ENCODE results near the gene SORCS2. TPM values are rescaled to one million over a fixed set of nuclear protein-coding genes. Genes with fewer than 3 reads are reported as not detected.

The SORCS2 gene
- total RNA-seq, 6 experiments from 2014 or later = 0.18 to 6.2 (median 3.1) TPM

DNA sequence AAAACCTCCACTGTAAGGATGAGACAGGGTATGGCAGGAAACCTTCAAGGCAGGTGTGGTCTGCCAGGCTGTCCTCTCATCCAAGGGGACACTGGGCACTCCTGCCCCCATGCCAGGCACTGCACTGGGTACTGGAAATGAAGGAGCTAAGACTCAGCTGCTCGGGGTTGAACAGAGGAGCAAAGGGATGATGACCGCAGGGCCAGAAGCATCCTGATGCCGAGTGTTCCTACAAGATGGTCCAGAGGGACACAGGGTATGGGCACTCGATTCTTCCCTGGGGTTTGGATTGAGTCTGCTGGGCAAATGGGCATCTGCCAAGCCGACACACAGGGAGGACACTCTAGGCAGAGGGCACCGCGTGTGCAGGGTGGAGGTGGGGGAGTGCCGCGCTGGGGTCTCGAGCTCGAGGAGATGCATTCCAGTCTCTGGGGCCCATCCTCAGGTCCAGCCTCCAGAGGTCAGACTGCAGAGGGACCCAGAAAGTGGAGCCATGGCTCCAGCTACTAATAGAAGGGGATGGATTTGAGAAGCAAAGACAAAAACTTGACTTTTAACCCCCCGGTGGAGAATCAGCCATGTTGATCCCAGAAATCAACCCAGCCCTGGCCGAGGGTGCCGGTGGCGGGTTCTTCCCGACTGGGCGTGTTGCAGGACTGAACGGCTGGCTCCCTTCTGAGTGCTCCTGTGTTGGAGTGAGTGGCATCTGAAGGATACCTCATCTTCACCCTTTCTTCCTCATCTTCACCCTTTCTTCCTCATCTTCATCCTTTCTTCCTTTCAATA is 500.3 kb downstream of the SORCS2 start:
- Histone ChIP-seq H3K9me3 (no peaks in the 10 kb centered on the region), H3K27ac (no peak overlapping the region), H3K4me3 (no peak overlapping the region), H3K4me1 (no peaks in the 10 kb centered on the region), H3K36me3 (no peaks in the 10 kb centered on the region), H3K27me3 (no peaks in the 10 kb centered on the region)
- whole genome bisulfite sequencing (ENCODE audit: insufficient coverage, low coverage, low lambda C conversion rate, missing lambda C conversion rate) = 80% methylated on average over 1 of the region's 18 CpGs
- intact Hi-C loops (cut with DNase I) = no loop called here
- peak in 1 of 3 donors; percentile 37 for DNase-seq
- no peak for TF ChIP-seq POLR2A (IDR thresholded peaks at IDR 0.05)
- TF ChIP-seq CTCF (IDR thresholded peaks at IDR 0.05) = no peak
- no peak for ATAC-seq

GRCh38 chr4:7693237-7693608 is 500.9 kb downstream of the SORCS2 start:
- Histone ChIP-seq H3K27ac (no peak overlapping the region), H3K9me3 (no peaks in the 10 kb centered on the region), H3K36me3 (no peaks in the 10 kb centered on the region), H3K4me3 (no peak overlapping the region), H3K27me3 (no peaks in the 10 kb centered on the region), H3K4me1 (no peaks in the 10 kb centered on the region)
- DNase-seq (peak in 1 of 3 donors; percentile 38), ATAC-seq (no peak)
- no peak for TF ChIP-seq POLR2A (IDR thresholded peaks at IDR 0.05)
- TF ChIP-seq CTCF (IDR thresholded peaks at IDR 0.05) = no peak
- 80% methylated on average over 1 of the region's 6 CpGs for whole genome bisulfite sequencing (ENCODE audit: insufficient coverage, low coverage, low lambda C conversion rate, missing lambda C conversion rate)
- intact Hi-C loops (cut with DNase I) = no loop called here

DNA sequence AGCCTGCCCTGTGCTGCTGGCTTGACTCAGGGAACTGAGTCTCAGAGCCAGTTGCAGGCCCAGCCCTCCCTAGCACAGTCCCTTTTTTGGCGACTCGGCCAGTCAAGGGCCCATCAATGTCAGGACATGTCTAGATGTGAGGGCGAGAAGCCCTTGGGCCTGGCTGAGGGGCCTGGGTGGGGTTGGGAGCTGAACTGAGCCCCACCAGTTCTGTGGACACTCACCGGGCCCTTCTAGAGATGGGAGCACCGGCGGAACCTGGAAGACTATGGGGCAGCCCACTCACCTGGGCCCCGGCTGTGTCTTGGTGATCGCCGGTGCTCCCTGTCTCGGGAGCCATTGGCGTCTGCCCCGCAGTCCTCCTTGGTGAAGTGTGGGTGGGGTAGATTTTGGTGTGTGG is 501.4 kb downstream of the SORCS2 start:
- WGBS (ENCODE audit: insufficient coverage, low coverage, low lambda C conversion rate, missing lambda C conversion rate) = 80% methylated on average over 1 of the region's 12 CpGs
- Histone ChIP-seq H3K27ac (no peak overlapping the region), H3K4me3 (no peak overlapping the region), H3K9me3 (no peaks in the 10 kb centered on the region), H3K4me1 (no peaks in the 10 kb centered on the region), H3K27me3 (no peaks in the 10 kb centered on the region), H3K36me3 (no peaks in the 10 kb centered on the region)
- TF ChIP-seq POLR2A (IDR thresholded peaks at IDR 0.05) = no peak
- no peak for TF ChIP-seq CTCF (IDR thresholded peaks at IDR 0.05)
- intact Hi-C loops (cut with DNase I) = no loop called here
- peak in 1 of 3 donors; percentile 29 for DNase-seq
- no peak for ATAC-seq

- Histone ChIP-seq H3K4me1 (no peaks in the 10 kb centered on the region), H3K9me3 (no peaks in the 10 kb centered on the region), H3K27me3 (no peaks in the 10 kb centered on the region), H3K4me3 (no peak overlapping the region), H3K36me3 (no peaks in the 10 kb centered on the region), H3K27ac (no peak overlapping the region)
- ATAC-seq = no peak
- 84% methylated on average over 10 of the region's 13 CpGs for whole genome bisulfite sequencing (ENCODE audit: insufficient coverage, low coverage, low lambda C conversion rate, missing lambda C conversion rate)
- intact Hi-C loops (cut with DNase I) = no loop called here
- TF ChIP-seq CTCF (IDR thresholded peaks at IDR 0.05) = no peak
- TF ChIP-seq POLR2A (IDR thresholded peaks at IDR 0.05) = no peak
- peak in 1 of 3 donors; percentile 13 for DNase-seq
Measured at GRCh38 chr4:7694324-7694723, 502.0 kb downstream of the SORCS2 start.

All from right lobe of liver (tissue), 6 donors.